ENCODE results near the gene AZGP1.
A peak's percentile ranks its signal among the peaks of the same experiment; 100 is the strongest.
"Not testable (repeated sequence)": the region's sequence is repeated elsewhere in the genome, so short reads cannot be mapped to it uniquely, and the experiment has no call there.

Gene AZGP1

DNA sequence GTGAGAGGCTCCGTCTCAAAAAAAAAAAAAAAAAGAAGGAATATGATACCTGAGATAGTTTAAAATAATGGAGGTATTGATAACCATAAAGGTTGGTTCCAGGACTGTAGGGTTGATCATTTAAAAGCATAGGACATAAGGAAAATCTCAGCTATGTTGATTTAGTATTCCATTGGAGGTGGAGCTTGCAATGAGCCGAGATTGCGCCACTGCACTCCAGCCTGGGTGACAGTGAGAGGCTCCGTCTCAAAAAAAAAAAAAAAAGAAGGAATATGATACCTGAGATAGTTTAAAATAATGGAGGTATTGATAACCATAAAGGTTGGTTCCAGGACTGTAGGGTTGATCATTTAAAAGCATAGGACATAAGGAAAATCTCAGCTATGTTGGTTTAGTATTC, 23.2 kb downstream of the AZGP1 start:
- DNase-seq (ENCODE audit: low read depth in 1 of 2, low spot score in 1 of 2) = not testable (repeated sequence)

- not testable (repeated sequence) for DNase-seq (ENCODE audit: low read depth in 1 of 2, low spot score in 1 of 2)
Measured at GRCh38 chr7:99950819-99951218, 25.0 kb downstream of the AZGP1 start.

DNA sequence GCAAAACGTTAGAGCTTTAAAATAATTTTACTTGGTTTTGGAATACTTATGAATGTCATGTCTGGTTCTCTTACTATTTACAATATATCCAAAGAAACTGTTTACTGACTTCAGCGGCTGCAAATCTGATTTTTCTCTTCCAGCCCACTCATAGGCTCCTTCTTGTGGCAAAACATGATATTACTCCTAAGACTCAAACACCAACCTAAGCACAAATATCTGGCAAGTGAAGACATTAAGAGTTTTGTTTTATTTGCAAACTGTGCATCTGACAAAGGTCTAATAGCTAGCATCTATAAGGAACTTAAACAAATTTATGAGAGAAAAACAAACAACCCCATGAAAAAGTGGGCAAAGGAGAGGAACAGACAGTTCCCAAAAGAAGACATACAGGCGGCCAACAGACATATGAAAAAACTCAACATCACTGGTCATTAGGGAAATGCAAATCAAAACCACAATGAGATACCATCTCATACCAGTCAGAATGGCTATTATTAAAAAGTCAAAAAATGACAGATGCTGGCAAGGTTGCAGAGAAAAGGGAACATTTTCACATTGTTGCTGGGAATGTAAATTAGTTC, 26.1 kb downstream of the AZGP1 start:
- DNase-seq (ENCODE audit: low read depth in 1 of 2, low spot score in 1 of 2) = no peak

- DNase-seq (ENCODE audit: low read depth in 1 of 2, low spot score in 1 of 2) = no peak
Measured at GRCh38 chr7:99947608-99948007, 28.2 kb downstream of the AZGP1 start.

DNA sequence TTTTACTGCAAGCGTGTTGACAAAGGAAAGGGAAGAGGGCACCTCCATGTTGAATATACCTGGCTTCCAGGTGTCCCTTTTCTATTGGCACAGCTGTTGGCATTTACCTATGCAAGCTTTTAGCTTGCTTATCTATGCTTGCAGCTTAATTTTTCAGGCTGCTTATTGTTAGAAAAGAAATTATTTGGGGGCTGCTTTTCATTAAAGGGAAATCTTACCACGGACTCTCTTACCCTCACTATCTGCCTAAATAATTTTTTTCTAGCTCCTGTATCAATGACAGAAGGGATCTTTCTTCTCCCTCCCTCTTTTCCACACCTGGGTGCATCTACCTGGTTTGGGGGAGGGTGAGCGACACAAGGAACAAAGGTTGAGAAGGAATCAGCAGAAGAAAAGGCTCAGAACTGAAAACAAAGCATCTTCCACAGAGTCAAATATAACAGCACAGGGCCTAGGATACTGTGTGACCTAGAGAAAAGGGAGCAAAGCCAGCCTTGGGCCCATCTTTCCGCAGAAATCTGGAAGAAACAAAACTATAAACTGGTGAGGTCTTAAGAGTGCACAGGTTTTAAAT, 31.2 kb downstream of the AZGP1 start:
- DNase-seq (ENCODE audit: low read depth in 1 of 2, low spot score in 1 of 2) = no peak

GRCh38 chr7:99943641-99944496, 32.0 kb downstream of the AZGP1 start:
- no peak for DNase-seq (ENCODE audit: low read depth in 1 of 2, low spot score in 1 of 2)

DNA sequence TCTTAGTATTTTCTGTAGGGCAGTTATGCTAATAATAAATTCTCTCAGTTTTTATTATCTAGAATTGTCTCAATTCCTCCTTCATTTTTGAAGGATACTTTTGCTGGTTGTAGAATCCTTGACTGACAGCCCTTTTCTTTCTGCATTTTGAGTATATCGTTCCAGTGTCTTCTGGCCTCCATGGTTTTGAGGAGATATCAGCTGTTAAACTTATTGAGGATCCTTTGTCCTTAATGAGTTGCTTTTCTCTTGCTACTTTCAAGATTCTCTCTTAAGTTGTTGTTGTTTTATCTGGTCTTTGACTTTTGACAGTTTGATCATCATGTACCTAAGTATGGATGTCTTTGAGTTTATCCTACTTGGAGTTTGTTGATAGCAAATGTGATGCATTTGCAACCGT, 37.5 kb downstream of the AZGP1 start:
- no peak for DNase-seq (ENCODE audit: low read depth in 1 of 2, low spot score in 1 of 2)

- DNase-seq (ENCODE audit: low read depth in 1 of 2, low spot score in 1 of 2) = not testable (repeated sequence)
Measured at GRCh38 chr7:99935009-99935408, 40.8 kb downstream of the AZGP1 start.

DNA sequence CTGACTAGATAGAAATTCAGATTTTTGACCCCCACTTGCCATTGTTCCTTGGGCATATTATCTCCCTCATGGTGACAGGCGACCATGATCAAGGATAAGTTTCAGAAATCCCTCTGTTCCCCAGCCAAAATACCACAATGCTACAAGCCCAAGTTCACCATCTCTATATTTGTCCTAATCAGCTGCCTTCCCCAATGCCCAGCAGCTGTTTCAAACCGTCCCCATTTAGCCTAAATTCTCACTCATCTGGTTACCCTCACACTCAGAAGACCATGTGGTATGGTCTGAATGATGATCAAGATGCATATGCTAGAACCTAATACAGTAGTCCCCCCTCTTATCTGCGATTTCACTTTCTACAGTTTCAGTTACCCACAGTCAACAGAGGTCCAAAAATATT, 45.5 kb downstream of the AZGP1 start:
- DNase-seq (ENCODE audit: low read depth in 1 of 2, low spot score in 1 of 2) = no peak

- no peak for DNase-seq (ENCODE audit: low read depth in 1 of 2, low spot score in 1 of 2)
Measured at GRCh38 chr7:99929730-99930053, 46.1 kb downstream of the AZGP1 start.

- DNase-seq (ENCODE audit: low read depth in 1 of 2, low spot score in 1 of 2) = peak in 1 of 2 donors; percentile 5
Measured at GRCh38 chr7:99928994-99929729, 46.7 kb downstream of the AZGP1 start, which contains the start of gene GJC3. Gene GJC3 (minus strand): TSS chr7:99929620. CDS start chr7:99929620, 0 bp downstream.

GRCh38 chr7:99928188-99928587, 47.6 kb downstream of the AZGP1 start:
- no peak for DNase-seq (ENCODE audit: low read depth in 1 of 2, low spot score in 1 of 2)

- no peak for DNase-seq (ENCODE audit: low read depth in 1 of 2, low spot score in 1 of 2)
Measured at GRCh38 chr7:99927536-99927935, 48.3 kb downstream of the AZGP1 start.

- DNase-seq (ENCODE audit: low read depth in 1 of 2, low spot score in 1 of 2) = no peak
Measured at GRCh38 chr7:99926321-99926720, 49.5 kb downstream of the AZGP1 start.

DNA sequence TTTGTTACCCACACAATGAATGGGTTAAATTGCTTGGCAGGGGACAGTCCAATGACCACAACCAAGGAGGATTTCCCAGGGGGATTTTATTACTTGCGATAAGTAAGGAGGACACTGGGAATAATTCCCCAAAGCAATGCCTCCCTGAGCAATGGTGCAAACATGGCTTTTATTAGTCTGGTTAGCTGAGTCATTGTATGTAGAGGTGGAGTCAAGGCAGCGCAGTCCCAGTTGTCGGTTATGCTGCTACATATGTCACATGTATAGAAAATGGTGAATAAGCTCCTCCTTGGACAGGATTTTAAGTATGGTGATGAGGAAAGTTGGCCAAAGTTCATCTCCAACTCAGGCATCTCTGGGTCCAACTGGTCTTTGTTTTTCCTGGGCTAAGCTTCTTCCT, 52.6 kb downstream of the AZGP1 start:
- no peak for DNase-seq (ENCODE audit: low read depth in 1 of 2, low spot score in 1 of 2)

DNA sequence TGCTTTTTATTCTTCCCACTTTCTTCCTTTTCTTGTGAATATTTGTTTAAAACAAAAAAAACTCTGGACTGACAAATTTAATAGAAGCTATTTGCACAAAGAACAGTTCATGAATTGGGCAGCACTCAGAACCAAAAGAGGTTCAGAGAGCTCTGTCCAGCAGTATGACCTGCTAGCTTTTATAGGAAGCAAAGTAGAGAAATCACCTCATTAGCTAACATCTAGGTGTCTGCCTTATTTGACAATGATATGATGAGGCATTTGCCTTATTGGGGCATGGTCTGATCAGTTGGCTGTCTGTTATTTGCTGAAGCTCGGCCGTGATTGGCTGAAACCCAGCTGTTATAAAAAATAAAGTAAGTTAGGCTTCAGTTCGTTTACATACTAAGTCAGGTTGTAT, 55.7 kb downstream of the AZGP1 start:
- no peak for DNase-seq (ENCODE audit: low read depth in 1 of 2, low spot score in 1 of 2)

DNA sequence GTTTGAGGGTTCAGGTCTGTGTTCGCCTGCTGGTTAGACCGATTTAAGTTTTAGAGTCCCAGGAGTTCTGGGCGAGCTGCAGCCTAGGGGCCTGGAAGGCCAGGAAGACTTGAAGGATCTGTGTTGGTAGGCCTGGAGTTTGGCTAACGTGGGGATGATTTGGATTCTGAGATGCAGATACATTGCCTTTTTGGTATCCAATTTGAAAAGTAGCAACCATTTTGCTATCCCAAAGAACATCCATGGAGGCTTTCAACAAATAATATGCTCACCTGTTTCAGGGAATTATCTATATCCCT, 56.1 kb downstream of the AZGP1 start:
- DNase-seq (ENCODE audit: low read depth in 1 of 2, low spot score in 1 of 2) = no peak

- peak; percentile 81 to 86 for DNase-seq (ENCODE audit: low read depth in 1 of 2, low spot score in 1 of 2)
Measured at GRCh38 chr7:99918959-99919813, 56.6 kb downstream of the AZGP1 start, which contains the start of gene TRIM4. Gene TRIM4 (minus strand): TSS chr7:99919530. CDS start chr7:99919401, 129 bp downstream.
